Suprapubic skin (tissue), 4 donors: ENCODE data around the gene KIF19. TPM values are rescaled to one million over a fixed set of nuclear protein-coding genes. Genes with fewer than 3 reads are reported as not detected.

ENCODE experiments used
- DNase-seq, 2 donors: peaks; one replicate each; pipeline ENCODE4 v3.0.0-alpha.2; 2019; ENCODE audit warnings: low spot score in 2 of 2
- H3K27ac ChIP-seq: fragments of 200-600 bp; sonication (generic); one replicate; pipeline ENCODE4 v1.5.1; 2019
- H3K27me3 ChIP-seq: fragments of 200-600 bp; sonication (generic); one replicate; pipeline ENCODE4 v1.5.1; 2019
- H3K36me3 ChIP-seq: fragments of 200-600 bp; sonication (generic); one replicate; pipeline ENCODE4 v1.5.1; 2019
- H3K4me1 ChIP-seq: fragments of 200-600 bp; sonication (generic); one replicate; pipeline ENCODE4 v1.5.1; 2019
- H3K4me3 ChIP-seq: fragments of 200-600 bp; sonication (generic); one replicate; pipeline ENCODE4 v1.5.1; 2019; ENCODE audit warnings: mild to moderate bottlenecking
- H3K9me3 ChIP-seq: fragments of 200-600 bp; sonication (generic); one replicate; pipeline ENCODE4 v1.5.1; 2019
- CTCF ChIP-seq, 2 donors: fragments of 200-600 bp in 1 of 2; fragments of 450-650 bp in 1 of 2; sonication (generic) in 1 of 2; IDR thresholded peaks; one replicate each; pipeline ENCODE4 v1.5.1; 2016 to 2019; ENCODE audit warnings: antibody characterized with exemption in 2 of 2, mild to moderate bottlenecking in 1 of 2, moderate library complexity in 1 of 2
- EP300 ChIP-seq: sonication (generic); formaldehyde crosslinking; IDR thresholded peaks from one replicate; pipeline ENCODE4 v1.6.1; 2017; ENCODE audit warnings: antibody characterized with exemption
- POLR2A ChIP-seq, 2 donors: fragments of 450-650 bp; IDR thresholded peaks; one replicate each; pipeline ENCODE4 v1.6.1; 2017; ENCODE audit warnings: antibody characterized with exemption in 2 of 2, mild to moderate bottlenecking in 2 of 2, moderate library complexity in 2 of 2
- POLR2AphosphoS5 ChIP-seq, 3 donors: sonication (generic); formaldehyde crosslinking; IDR thresholded peaks; one replicate each; pipeline ENCODE4 v1.6.1; 2017; ENCODE audit warnings: antibody characterized with exemption in 3 of 3
- WGBS: methylation state at CpG from one replicate; pipeline ENCODE4 v1.1.5; 2018; 5-methylcytosine and 5-hydroxymethylcytosine counted together
- total RNA-seq, 4 donors: library from RNA; depleted of rRNA; stranded (reverse); fragments of >200 nt; gene quantifications; one replicate each; pipeline ENCODE4 v1.1.0, GENCODE V29; 2016

The KIF19 gene
- total RNA-seq, 4 donors from 2014 or later, result 0.34 to 1.3 (median 1.0) TPM

- Histone ChIP-seq H3K36me3 (no peaks in the 10 kb centered on the region), H3K27me3 (no peaks in the 10 kb centered on the region), H3K4me1 (peaks cover 3% of the 10 kb centered on the region), H3K9me3 (no peaks in the 10 kb centered on the region), H3K4me3 (no peak overlapping the region), H3K27ac (no peak overlapping the region)
- 73% methylated on average over 5 of the region's 5 CpGs for WGBS
- DNase-seq, result no peak
- TF ChIP-seq POLR2A (IDR thresholded peaks at IDR 0.05) (no peak), POLR2AphosphoS5 (IDR thresholded peaks at IDR 0.05) (no peak), EP300 (no peak), CTCF (IDR thresholded peaks at IDR 0.05) (no peak)
Measured at GRCh38 chr17:74391771-74392170, 65.7 kb downstream of the KIF19 start.

DNA sequence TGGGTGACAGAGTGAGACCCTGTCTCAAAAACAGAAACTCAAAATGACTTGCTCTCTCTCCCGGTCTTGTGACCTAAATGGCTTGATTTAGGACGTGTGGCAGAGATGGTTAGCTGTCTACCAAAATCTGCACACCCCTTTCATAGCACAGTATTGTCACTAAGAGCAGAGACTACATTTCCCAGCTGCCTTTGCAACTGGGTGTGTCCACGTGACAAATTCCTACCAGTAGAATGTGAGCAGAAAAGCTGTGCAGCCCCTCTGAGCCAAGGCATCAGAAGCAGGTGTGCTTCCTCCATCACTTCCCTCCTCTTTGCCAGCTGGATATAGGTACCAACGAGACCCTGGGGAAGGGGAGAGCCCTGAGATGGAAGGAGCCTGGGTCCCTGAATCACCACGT, 66.8 kb downstream of the KIF19 start:
- 78% methylated on average over 5 of the region's 5 CpGs for WGBS
- no peak overlapping the region for H3K4me3 ChIP-seq
- no peak overlapping the region for H3K27ac ChIP-seq
- H3K4me1 ChIP-seq, result peaks cover 3% of the 10 kb centered on the region
- DNase-seq, result no peak
- H3K27me3 ChIP-seq, result no peaks in the 10 kb centered on the region
- no peaks in the 10 kb centered on the region for H3K36me3 ChIP-seq
- TF ChIP-seq POLR2A (IDR thresholded peaks at IDR 0.05) (no peak), POLR2AphosphoS5 (IDR thresholded peaks at IDR 0.05) (no peak), CTCF (IDR thresholded peaks at IDR 0.05) (no peak), EP300 (no peak)
- H3K9me3 ChIP-seq, result no peaks in the 10 kb centered on the region

GRCh38 chr17:74393346-74393942, 67.4 kb downstream of the KIF19 start:
- H3K4me1 ChIP-seq, result peaks cover 3% of the 10 kb centered on the region
- no peak overlapping the region for H3K4me3 ChIP-seq
- H3K27ac ChIP-seq, result no peak overlapping the region
- DNase-seq, result no peak
- 62% methylated on average over 6 of the region's 6 CpGs for WGBS
- TF ChIP-seq CTCF (IDR thresholded peaks at IDR 0.05) (no peak), POLR2AphosphoS5 (IDR thresholded peaks at IDR 0.05) (no peak), POLR2A (IDR thresholded peaks at IDR 0.05) (no peak), EP300 (no peak)
- no peaks in the 10 kb centered on the region for H3K36me3 ChIP-seq
- no peaks in the 10 kb centered on the region for H3K27me3 ChIP-seq
- no peaks in the 10 kb centered on the region for H3K9me3 ChIP-seq

GRCh38 chr17:74394275-74394950, 68.4 kb downstream of the KIF19 start:
- H3K27ac ChIP-seq, result no peak overlapping the region
- 79% methylated on average over 11 of the region's 12 CpGs for WGBS
- TF ChIP-seq EP300 (no peak), CTCF (IDR thresholded peaks at IDR 0.05) (no peak), POLR2AphosphoS5 (IDR thresholded peaks at IDR 0.05) (no peak), POLR2A (IDR thresholded peaks at IDR 0.05) (no peak)

GRCh38 chr17:74394977-74395376, 69.0 kb downstream of the KIF19 start:
- TF ChIP-seq POLR2A (IDR thresholded peaks at IDR 0.05) (no peak), CTCF (IDR thresholded peaks at IDR 0.05) (no peak), EP300 (no peak), POLR2AphosphoS5 (IDR thresholded peaks at IDR 0.05) (no peak)
- H3K4me1 ChIP-seq, result peaks cover 3% of the 10 kb centered on the region
- no peaks in the 10 kb centered on the region for H3K36me3 ChIP-seq
- no peak overlapping the region for H3K27ac ChIP-seq
- 69% methylated on average over 7 of the region's 7 CpGs for WGBS
- no peak for DNase-seq
- H3K4me3 ChIP-seq, result no peak overlapping the region
- no peaks in the 10 kb centered on the region for H3K27me3 ChIP-seq
- H3K9me3 ChIP-seq, result no peaks in the 10 kb centered on the region

More at GRCh38 chr17:74394275-74394950, 68.4 kb downstream of the KIF19 start:
- no peaks in the 10 kb centered on the region for H3K36me3 ChIP-seq
- no peaks in the 10 kb centered on the region for H3K27me3 ChIP-seq
- no peaks in the 10 kb centered on the region for H3K9me3 ChIP-seq
- no peak overlapping the region for H3K4me3 ChIP-seq
- peaks cover 3% of the 10 kb centered on the region for H3K4me1 ChIP-seq
- DNase-seq, result no peak
